Sciatic nerve (tissue), 2 donors: ENCODE measurements around the gene ATF7IP. TPM values are rescaled to one million over a fixed set of nuclear protein-coding genes. Genes with fewer than 3 reads are reported as not detected.

Experiments used
- ATAC-seq: fragments of 200-7000 bp; cut with Tn5 transposase; one replicate; pipeline ENCODE4 v1.9.1; 2020; ENCODE audit warnings: mild to moderate bottlenecking, moderate library complexity
- DNase-seq: peaks from one replicate; pipeline ENCODE4 v3.0.0-alpha.2; 2020; ENCODE audit warnings: low spot score
- intact Hi-C: fragments of 100-400 bp; cut with DNase I; formaldehyde crosslinking; loops from one replicate; pipeline ENCODE4 v1.14.2; 2022
- total RNA-seq: library from RNA; stranded (reverse); fragmentation: NEBNext Ultra II Directional; extraction: Animal tissue kit (Norgen Biotek cat#: 25700); gene quantifications from one replicate; pipeline ENCODE4 v1.2.1, GENCODE V29; 2021
- donor health status: DM: no; HTN: no; CAD: no.
- donor health status: DM: no; HTN: no; CAD: no.

ATF7IP gene
- total RNA-seq, 1 donor from 2014 or later, result 91.8 TPM

GRCh38 chr12:14545144-14546124 is 180.0 kb downstream of the ATF7IP start:
- ATAC-seq (no peak), DNase-seq (no peak)
- intact Hi-C loops, result no loop called here

- ATAC-seq (no peak), DNase-seq (no peak)
- intact Hi-C loops, result no loop called here
These were observed 182.1 kb downstream of the ATF7IP start for GRCh38 chr12:14547571-14547970.

- intact Hi-C loops, result no loop called here
These were observed 183.1 kb downstream of the ATF7IP start for GRCh38 chr12:14548609-14549008.

More at GRCh38 chr12:14548609-14549008, 183.1 kb downstream of the ATF7IP start:
- DNase-seq (no peak), ATAC-seq (no peak)

Other genes with a start within 250 kb of the ATF7IP start
- gene PLBD1, start 202.2 kb downstream of the ATF7IP start, total RNA-seq, result 17.1 TPM